Stimulated activated naive CD8-positive, alpha-beta T cell treated with anti-CD3 and anti-CD28 coated beads, Interleukin-15, Interleukin-2, amounts not matched to agents 100 ng/mL and 50 ng/mL, for 24 hours (primary cell): ENCODE results near the gene LRRC9.
"Not testable (repeated sequence)": the region's sequence is repeated elsewhere in the genome, so short reads cannot be mapped to it uniquely, and the experiment has no call there.

Experiments
- H3K27ac Mint-ChIP-seq: one replicate; pipeline ENCODE4 v1.8.0; 2021; ENCODE audit warnings: mild to moderate bottlenecking, mixed read lengths
- H3K27me3 Mint-ChIP-seq: one replicate; pipeline ENCODE4 v1.8.0; 2021; ENCODE audit warnings: mixed read lengths
- H3K36me3 Mint-ChIP-seq: one replicate; pipeline ENCODE4 v1.8.0; 2021; ENCODE audit warnings: low read depth, mixed read lengths
- H3K4me1 Mint-ChIP-seq: one replicate; pipeline ENCODE4 v1.8.0; 2021; ENCODE audit warnings: low read depth, mixed read lengths
- H3K4me3 Mint-ChIP-seq: one replicate; pipeline ENCODE4 v1.8.0; 2021; ENCODE audit warnings: mild to moderate bottlenecking, mixed read lengths
- H3K9me3 Mint-ChIP-seq: one replicate; pipeline ENCODE4 v1.8.0; 2021; ENCODE audit warnings: mixed read lengths

LRRC9 gene

DNA sequence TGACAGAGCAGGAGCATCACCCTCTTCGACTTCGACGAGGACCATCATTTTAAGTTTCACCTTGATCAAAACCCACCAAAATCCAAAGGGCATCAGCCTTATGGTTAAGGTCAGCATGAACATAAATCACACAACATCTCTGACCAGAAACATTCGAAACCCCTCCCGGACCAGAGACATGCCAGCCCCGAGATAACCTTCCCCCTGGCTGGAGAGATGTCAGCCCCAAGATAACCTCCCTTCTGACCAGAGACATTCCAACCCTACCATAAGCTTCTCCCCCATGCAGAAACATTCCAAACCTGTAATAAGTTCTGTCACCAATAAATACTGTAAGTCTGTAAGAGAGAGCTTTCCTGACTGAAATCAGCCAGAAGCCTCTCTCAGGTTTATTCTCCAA is 178.0 kb downstream of the LRRC9 start:
- no peaks in the 10 kb centered on the region for H3K27me3 Mint-ChIP-seq
- H3K36me3 Mint-ChIP-seq: peaks cover 50% of the 10 kb centered on the region
- no peaks in the 10 kb centered on the region for H3K9me3 Mint-ChIP-seq
- H3K4me3 Mint-ChIP-seq: no peak overlapping the region
- H3K4me1 Mint-ChIP-seq: peaks cover 56% of the 10 kb centered on the region
- H3K27ac Mint-ChIP-seq: no peak overlapping the region

DNA sequence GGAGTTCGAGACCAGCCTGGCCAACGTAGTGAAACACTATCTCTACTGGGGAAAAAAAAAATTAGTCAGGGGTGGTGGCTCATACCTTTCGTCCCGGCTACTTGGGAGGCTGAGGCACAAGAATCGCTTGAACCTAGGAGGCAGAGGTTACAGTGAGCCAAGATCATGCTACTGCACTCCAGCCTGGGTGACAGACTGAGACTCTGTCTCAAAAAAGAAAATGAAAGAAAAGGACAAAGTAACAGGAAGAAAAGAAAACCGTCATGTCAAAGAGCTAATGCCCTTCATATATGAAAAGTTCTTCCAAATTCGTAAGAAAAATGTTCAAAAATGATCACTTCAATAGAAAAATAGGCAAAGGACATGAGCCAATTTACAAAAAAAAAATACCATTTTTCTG is 179.9 kb downstream of the LRRC9 start:
- H3K27ac Mint-ChIP-seq: not testable (repeated sequence)

DNA sequence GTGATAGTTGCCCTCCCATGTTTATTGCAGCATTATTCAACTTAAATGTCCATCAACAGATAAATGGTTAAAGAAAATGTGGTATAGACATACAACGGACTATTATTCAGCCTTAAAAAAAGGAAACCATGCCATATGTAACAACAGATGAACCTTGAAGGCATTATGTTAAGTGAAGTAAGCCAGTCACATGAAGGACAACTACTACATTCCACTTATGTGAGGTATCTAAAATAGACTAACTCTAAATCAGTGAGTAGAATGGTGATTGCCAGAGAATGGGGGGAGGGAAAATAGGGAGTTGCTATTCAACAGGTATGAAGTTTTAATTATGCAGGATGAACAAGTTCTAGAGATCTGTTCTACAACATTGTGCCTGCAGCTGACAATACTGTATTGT is 181.8 kb downstream of the LRRC9 start:
- H3K27me3 Mint-ChIP-seq: no peaks in the 10 kb centered on the region
- H3K4me1 Mint-ChIP-seq: peaks cover 33% of the 10 kb centered on the region
- no peaks in the 10 kb centered on the region for H3K9me3 Mint-ChIP-seq

More for the DNA sequence above, 179.9 kb downstream of the LRRC9 start:
- H3K9me3 Mint-ChIP-seq, H3K4me3 Mint-ChIP-seq, H3K27me3 Mint-ChIP-seq: not testable (repeated sequence)
- peaks cover 58% of the 10 kb centered on the region for H3K36me3 Mint-ChIP-seq
- H3K4me1 Mint-ChIP-seq: peaks cover 45% of the 10 kb centered on the region

DNA sequence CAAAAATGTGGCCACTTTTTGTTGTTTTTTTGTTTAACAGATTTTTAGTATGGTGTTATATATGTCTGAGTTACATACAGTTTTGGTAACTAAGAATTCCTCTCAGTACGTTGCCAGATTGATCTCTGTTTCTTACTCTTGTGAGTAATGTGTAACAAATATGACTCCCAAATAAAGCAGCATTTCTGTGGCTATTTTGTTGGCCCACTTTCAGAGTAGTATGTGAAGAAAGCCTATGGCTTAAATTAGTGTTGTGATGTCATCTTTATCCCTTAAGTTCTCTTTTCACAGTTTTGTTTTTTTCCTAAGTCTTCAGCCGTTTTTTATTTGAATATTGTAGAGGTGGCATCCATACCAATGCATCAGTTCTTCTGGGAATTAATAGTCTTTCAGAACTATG is 182.4 kb downstream of the LRRC9 start:
- no peaks in the 10 kb centered on the region for H3K9me3 Mint-ChIP-seq
- H3K27ac Mint-ChIP-seq: no peak overlapping the region
- H3K4me1 Mint-ChIP-seq: peaks cover 33% of the 10 kb centered on the region
- no peak overlapping the region for H3K4me3 Mint-ChIP-seq
- H3K36me3 Mint-ChIP-seq: peaks cover 56% of the 10 kb centered on the region
- no peaks in the 10 kb centered on the region for H3K27me3 Mint-ChIP-seq

More for the DNA sequence above, 181.8 kb downstream of the LRRC9 start:
- no peak overlapping the region for H3K27ac Mint-ChIP-seq
- H3K36me3 Mint-ChIP-seq: peaks cover 58% of the 10 kb centered on the region
- H3K4me3 Mint-ChIP-seq: no peak overlapping the region

DNA sequence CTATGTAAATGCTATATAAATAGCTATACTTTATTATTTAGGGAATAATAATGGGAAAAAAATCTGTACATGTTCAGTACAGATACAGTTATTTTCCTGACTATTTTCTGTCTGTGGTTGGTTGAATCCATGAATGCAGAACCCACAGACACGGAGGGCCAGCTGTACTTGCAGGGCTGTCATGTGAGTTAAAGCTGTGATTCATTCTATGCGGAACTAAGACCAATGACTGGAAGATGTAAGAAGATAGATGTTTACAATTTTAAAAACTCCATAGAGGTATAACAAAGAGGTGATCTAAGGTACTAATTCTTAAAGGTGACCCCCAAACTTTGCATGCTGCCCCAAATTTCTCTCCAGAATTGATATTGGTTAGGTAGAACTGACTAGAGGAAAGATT is 186.4 kb downstream of the LRRC9 start:
- H3K27me3 Mint-ChIP-seq: no peaks in the 10 kb centered on the region
- H3K9me3 Mint-ChIP-seq: no peaks in the 10 kb centered on the region
- H3K4me3 Mint-ChIP-seq: no peak overlapping the region
- peaks cover 18% of the 10 kb centered on the region for H3K4me1 Mint-ChIP-seq
- peaks cover 63% of the 10 kb centered on the region for H3K36me3 Mint-ChIP-seq
- H3K27ac Mint-ChIP-seq: no peak overlapping the region

DNA sequence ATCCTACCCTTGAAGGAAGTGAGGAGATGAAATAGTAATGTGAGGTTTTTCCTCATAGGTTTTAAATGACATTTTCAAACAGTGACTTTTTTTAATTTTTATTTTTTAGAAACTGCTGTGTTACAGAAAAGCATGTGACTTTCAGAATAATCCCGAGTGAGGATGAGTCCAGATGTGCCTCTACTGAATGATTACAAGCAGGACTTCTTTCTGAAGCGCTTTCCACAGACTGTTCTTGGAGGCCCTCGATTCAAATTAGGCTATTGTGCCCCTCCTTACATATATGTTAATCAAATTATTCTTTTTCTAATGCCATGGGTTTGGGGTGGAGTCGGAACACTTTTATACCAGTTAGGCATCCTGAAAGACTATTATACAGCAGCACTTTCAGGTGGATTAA is 187.5 kb downstream of the LRRC9 start:
- Mint-ChIP-seq H3K36me3 (peaks cover 58% of the 10 kb centered on the region), H3K27me3 (no peaks in the 10 kb centered on the region), H3K9me3 (no peaks in the 10 kb centered on the region), H3K4me1 (peaks cover 10% of the 10 kb centered on the region), H3K27ac (no peak overlapping the region), H3K4me3 (no peak overlapping the region)

DNA sequence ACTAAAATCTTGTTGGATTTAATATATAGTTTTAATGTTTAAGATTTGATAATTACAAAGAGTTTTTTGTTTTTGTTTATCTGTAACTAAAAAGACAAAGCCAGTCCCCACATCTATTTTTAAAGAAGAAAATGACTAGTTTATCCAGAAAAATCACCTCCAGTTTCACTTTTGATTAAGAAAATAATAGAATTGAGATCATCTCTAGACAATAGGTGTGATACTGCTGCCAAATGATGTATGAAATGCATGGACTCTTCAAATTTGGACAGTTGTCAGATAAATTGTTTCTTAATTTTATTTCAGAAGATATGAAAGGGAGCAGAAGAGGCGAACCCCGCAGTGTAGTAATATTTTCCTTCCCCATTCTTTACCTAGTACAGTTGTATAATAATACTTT is 191.8 kb downstream of the LRRC9 start:
- Mint-ChIP-seq H3K27ac (no peak overlapping the region), H3K4me1 (no peaks in the 10 kb centered on the region), H3K27me3 (no peaks in the 10 kb centered on the region), H3K9me3 (no peaks in the 10 kb centered on the region), H3K36me3 (peaks cover 63% of the 10 kb centered on the region), H3K4me3 (no peak overlapping the region)
